ENCODE measurements around the gene TRRAP.

TRRAP gene

DNA sequence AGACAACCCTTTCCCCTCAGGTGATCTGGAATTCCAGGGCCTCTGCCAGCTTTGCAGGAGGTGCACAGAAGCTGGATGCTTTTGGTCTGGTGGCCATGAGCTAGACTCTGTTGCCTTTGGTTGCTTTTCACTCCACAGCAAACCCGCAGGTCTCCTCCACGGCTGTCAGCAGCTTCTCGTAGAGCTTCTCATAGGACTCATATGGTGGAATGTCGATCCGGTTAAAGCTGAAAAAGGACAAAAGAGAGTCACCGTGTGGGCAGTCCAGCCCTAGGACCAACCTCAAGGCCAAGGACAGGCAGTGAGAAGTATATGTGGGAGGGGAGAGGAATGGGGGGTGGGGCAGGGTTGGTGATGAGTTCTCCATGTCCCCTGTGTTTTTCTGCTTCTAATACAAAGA is 152.1 kb downstream of the TRRAP start:
- Histone ChIP-seq H3K9ac (ENCODE audit: low read length) (no peak overlapping the region), H3K36me3 (ENCODE audit: control insufficient read depth in 1 of 2, insufficient read depth in 2 of 2, low read depth in 1 of 2, low read length in 2 of 2) (peaks cover 69 to 82% of the 10 kb centered on the region in 2 experiments), H3K27me3 (ENCODE audit: control insufficient read depth in 1 of 2, insufficient read depth in 1 of 2, low read length in 2 of 2) (no peaks in the 10 kb centered on the region), H3K4me1 (ENCODE audit: control insufficient read depth, insufficient read depth, low read depth, low read length) (peaks cover 2% of the 10 kb centered on the region), H3K27ac (ENCODE audit: low read length, poor library complexity, severe bottlenecking) (no peak overlapping the region), H3K23ac (ENCODE audit: low read length in 2 of 2) (no peak overlapping the region), H4K91ac (ENCODE audit: low read length) (no peak overlapping the region), H3K4me3 (ENCODE audit: insufficient read depth in 1 of 2, low read depth in 1 of 2, low read length in 2 of 2) (no peak overlapping the region), H2BK120ac (ENCODE audit: low read depth, low read length) (no peak overlapping the region), H2BK12ac (ENCODE audit: low read length in 2 of 2) (no peak overlapping the region), H3K18ac (ENCODE audit: low read depth in 1 of 2, low read length in 2 of 2) (no peak overlapping the region), H4K8ac (ENCODE audit: low read length) (no peak overlapping the region), H2AK5ac (ENCODE audit: low read length, severe bottlenecking) (no peak overlapping the region), H3K4ac (ENCODE audit: low read depth in 1 of 2, low read length in 2 of 2) (no peak overlapping the region), H2BK5ac (ENCODE audit: low read depth, low read length, poor library complexity, severe bottlenecking) (no peak overlapping the region), H2AFZ (ENCODE audit: low read depth, low read length) (no peak overlapping the region), H3K14ac (ENCODE audit: low read length in 2 of 2) (no peak overlapping the region), H3K79me1 (replicated peaks; ENCODE audit: low read length, poor library complexity, severe bottlenecking) (peaks cover 47% of the 10 kb centered on the region), H2BK15ac (ENCODE audit: low read depth, poor library complexity, severe bottlenecking) (no peak overlapping the region), H3K9me3 (ENCODE audit: control insufficient read depth, low read length) (no peaks in the 10 kb centered on the region), H3K4me2 (ENCODE audit: low read length, poor library complexity, severe bottlenecking) (no peak overlapping the region)
- DNase-seq = no peak
- 96% methylated on average over 6 of the region's 6 CpGs for WGBS

DNA sequence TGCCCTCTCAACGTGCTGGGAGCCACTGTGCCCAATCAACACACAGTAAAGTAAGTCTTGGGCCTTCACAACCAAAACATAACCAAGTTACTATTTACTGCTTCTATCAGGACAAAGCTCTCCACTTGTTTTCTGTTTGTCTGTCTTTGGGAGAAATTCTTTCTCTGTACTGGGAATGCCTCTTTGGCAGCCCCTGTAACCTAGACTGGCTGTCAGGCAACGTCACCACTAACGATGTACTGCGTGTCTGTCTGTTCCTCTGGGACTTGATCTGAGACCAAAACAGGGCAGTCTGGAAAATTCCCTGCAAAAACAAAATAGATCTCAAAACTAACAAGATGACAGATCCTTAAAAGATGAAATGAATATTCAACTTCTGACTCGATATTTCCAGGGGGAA is 152.6 kb downstream of the TRRAP start:
- H3K18ac ChIP-seq (ENCODE audit: low read depth in 1 of 2, low read length in 2 of 2) = no peak overlapping the region
- no peak overlapping the region for H4K91ac ChIP-seq (ENCODE audit: low read length)
- no peak overlapping the region for H2BK12ac ChIP-seq (ENCODE audit: low read length in 2 of 2)
- no peak overlapping the region for H3K27ac ChIP-seq (ENCODE audit: low read length, poor library complexity, severe bottlenecking)
- H4K8ac ChIP-seq (ENCODE audit: low read length) = no peak overlapping the region
- DNase-seq = no peak
- H2BK5ac ChIP-seq (ENCODE audit: low read depth, low read length, poor library complexity, severe bottlenecking) = no peak overlapping the region
- no peak overlapping the region for H3K4ac ChIP-seq (ENCODE audit: low read depth in 1 of 2, low read length in 2 of 2)
- no peaks in the 10 kb centered on the region for H3K9me3 ChIP-seq (ENCODE audit: control insufficient read depth, low read length)
- peaks cover 5% of the 10 kb centered on the region for H3K4me1 ChIP-seq (ENCODE audit: control insufficient read depth, insufficient read depth, low read depth, low read length)
- H2BK120ac ChIP-seq (ENCODE audit: low read depth, low read length) = no peak overlapping the region
- H3K79me1 ChIP-seq (replicated peaks; ENCODE audit: low read length, poor library complexity, severe bottlenecking) = peaks cover 51% of the 10 kb centered on the region
- H3K36me3 ChIP-seq (ENCODE audit: control insufficient read depth in 1 of 2, insufficient read depth in 2 of 2, low read depth in 1 of 2, low read length in 2 of 2) = peaks cover 74 to 87% of the 10 kb centered on the region in 2 experiments
- H2AK5ac ChIP-seq (ENCODE audit: low read length, severe bottlenecking) = no peak overlapping the region
- no peak overlapping the region for H3K23ac ChIP-seq (ENCODE audit: low read length in 2 of 2)
- no peak overlapping the region for H3K9ac ChIP-seq (ENCODE audit: low read length)
- H2AFZ ChIP-seq (ENCODE audit: low read depth, low read length) = no peak overlapping the region
- 88% methylated on average over 5 of the region's 5 CpGs for WGBS
- no peak overlapping the region for H3K14ac ChIP-seq (ENCODE audit: low read length in 2 of 2)
- H2BK15ac ChIP-seq (ENCODE audit: low read depth, poor library complexity, severe bottlenecking) = no peak overlapping the region
- H3K27me3 ChIP-seq (ENCODE audit: control insufficient read depth in 1 of 2, insufficient read depth in 1 of 2, low read length in 2 of 2) = no peaks in the 10 kb centered on the region
- H3K4me2 ChIP-seq (ENCODE audit: low read length, poor library complexity, severe bottlenecking) = no peak overlapping the region
- no peak overlapping the region for H3K4me3 ChIP-seq (ENCODE audit: insufficient read depth in 1 of 2, low read depth in 1 of 2, low read length in 2 of 2)

DNA sequence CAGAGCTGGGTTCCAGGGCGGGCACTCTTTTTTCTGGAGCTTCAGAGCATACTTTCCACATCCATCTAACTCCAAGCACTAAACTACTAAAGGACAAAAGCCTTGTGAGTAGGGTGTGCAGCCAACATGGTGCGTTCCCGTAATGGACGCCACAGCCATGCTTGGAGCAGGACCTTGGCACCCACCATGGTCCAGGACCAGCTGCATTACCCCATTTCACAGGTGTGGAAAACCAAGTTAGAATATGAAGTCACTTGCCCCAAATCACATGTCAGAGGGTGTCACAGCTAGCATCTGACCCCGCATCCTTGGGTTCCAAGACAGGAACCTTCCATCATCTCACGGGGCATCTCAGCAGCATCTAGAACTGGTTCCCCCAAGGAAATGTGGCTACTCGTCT is 153.2 kb downstream of the TRRAP start:
- no peak overlapping the region for H3K18ac ChIP-seq (ENCODE audit: low read depth in 1 of 2, low read length in 2 of 2)
- no peak overlapping the region for H3K23ac ChIP-seq (ENCODE audit: low read length in 2 of 2)
- 99% methylated on average over 7 of the region's 7 CpGs for WGBS
- no peak overlapping the region for H2BK12ac ChIP-seq (ENCODE audit: low read length in 2 of 2)
- no peak overlapping the region for H3K4me2 ChIP-seq (ENCODE audit: low read length, poor library complexity, severe bottlenecking)
- no peak overlapping the region for H3K27ac ChIP-seq (ENCODE audit: low read length, poor library complexity, severe bottlenecking)
- no peak overlapping the region for H2BK15ac ChIP-seq (ENCODE audit: low read depth, poor library complexity, severe bottlenecking)
- no peak overlapping the region for H2BK5ac ChIP-seq (ENCODE audit: low read depth, low read length, poor library complexity, severe bottlenecking)
- H2AFZ ChIP-seq (ENCODE audit: low read depth, low read length) = no peak overlapping the region
- H4K8ac ChIP-seq (ENCODE audit: low read length) = no peak overlapping the region
- H3K27me3 ChIP-seq (ENCODE audit: control insufficient read depth in 1 of 2, insufficient read depth in 1 of 2, low read length in 2 of 2) = no peaks in the 10 kb centered on the region
- no peaks in the 10 kb centered on the region for H3K9me3 ChIP-seq (ENCODE audit: control insufficient read depth, low read length)
- H3K79me1 ChIP-seq (replicated peaks; ENCODE audit: low read length, poor library complexity, severe bottlenecking) = peaks cover 51% of the 10 kb centered on the region
- no peak overlapping the region for H4K91ac ChIP-seq (ENCODE audit: low read length)
- no peak overlapping the region for H3K14ac ChIP-seq (ENCODE audit: low read length in 2 of 2)
- H3K36me3 ChIP-seq (ENCODE audit: control insufficient read depth in 1 of 2, insufficient read depth in 2 of 2, low read depth in 1 of 2, low read length in 2 of 2) = peaks cover 79 to 90% of the 10 kb centered on the region in 2 experiments
- no peak overlapping the region for H2AK5ac ChIP-seq (ENCODE audit: low read length, severe bottlenecking)
- DNase-seq = no peak
- no peak overlapping the region for H2BK120ac ChIP-seq (ENCODE audit: low read depth, low read length)
- H3K4ac ChIP-seq (ENCODE audit: low read depth in 1 of 2, low read length in 2 of 2) = no peak overlapping the region
- H3K9ac ChIP-seq (ENCODE audit: low read length) = no peak overlapping the region
- no peak overlapping the region for H3K4me3 ChIP-seq (ENCODE audit: insufficient read depth in 1 of 2, low read depth in 1 of 2, low read length in 2 of 2)
- peaks cover 10% of the 10 kb centered on the region for H3K4me1 ChIP-seq (ENCODE audit: control insufficient read depth, insufficient read depth, low read depth, low read length)

DNA sequence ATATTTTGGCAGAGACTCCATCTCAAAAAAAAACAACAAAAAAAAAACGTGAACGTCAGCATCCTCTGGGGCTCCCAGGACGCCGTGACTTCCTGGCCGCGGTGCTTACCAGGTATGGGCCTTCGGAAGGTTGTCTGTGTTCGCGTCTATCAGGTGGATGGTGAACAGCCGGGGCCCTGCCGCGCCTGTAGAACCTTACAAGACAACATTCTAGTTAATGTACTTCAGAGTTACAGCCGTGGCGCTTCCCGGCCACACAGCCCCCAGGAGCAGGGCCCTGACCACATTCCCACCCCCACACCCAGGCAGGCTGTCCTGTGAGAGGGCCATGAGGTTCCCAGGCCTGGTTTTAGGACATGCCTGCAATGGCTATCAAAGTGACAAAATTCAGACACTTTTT is 154.6 kb downstream of the TRRAP start:
- Histone ChIP-seq H3K27ac (ENCODE audit: low read length, poor library complexity, severe bottlenecking) (no peak overlapping the region), H3K27me3 (ENCODE audit: control insufficient read depth in 1 of 2, insufficient read depth in 1 of 2, low read length in 2 of 2) (no peaks in the 10 kb centered on the region)
- 96% methylated on average over 15 of the region's 15 CpGs for WGBS

More for the DNA sequence above, 154.6 kb downstream of the TRRAP start:
- no peak overlapping the region for H3K4me2 ChIP-seq (ENCODE audit: low read length, poor library complexity, severe bottlenecking)
- H2AFZ ChIP-seq (ENCODE audit: low read depth, low read length) = no peak overlapping the region
- no peak overlapping the region for H3K9ac ChIP-seq (ENCODE audit: low read length)
- H2AK5ac ChIP-seq (ENCODE audit: low read length, severe bottlenecking) = no peak overlapping the region
- no peak overlapping the region for H3K14ac ChIP-seq (ENCODE audit: low read length in 2 of 2)
- H4K8ac ChIP-seq (ENCODE audit: low read length) = no peak overlapping the region
- H3K79me1 ChIP-seq (replicated peaks; ENCODE audit: low read length, poor library complexity, severe bottlenecking) = peaks cover 49% of the 10 kb centered on the region
- H3K4me1 ChIP-seq (ENCODE audit: control insufficient read depth, insufficient read depth, low read depth, low read length) = peaks cover 20% of the 10 kb centered on the region
- H3K4me3 ChIP-seq (ENCODE audit: insufficient read depth in 1 of 2, low read depth in 1 of 2, low read length in 2 of 2) = no peak overlapping the region
- no peaks in the 10 kb centered on the region for H3K9me3 ChIP-seq (ENCODE audit: control insufficient read depth, low read length)
- H3K18ac ChIP-seq (ENCODE audit: low read depth in 1 of 2, low read length in 2 of 2) = no peak overlapping the region
- no peak overlapping the region for H3K4ac ChIP-seq (ENCODE audit: low read depth in 1 of 2, low read length in 2 of 2)
- H2BK12ac ChIP-seq (ENCODE audit: low read length in 2 of 2) = no peak overlapping the region
- peaks cover 88 to 97% of the 10 kb centered on the region in 2 experiments for H3K36me3 ChIP-seq (ENCODE audit: control insufficient read depth in 1 of 2, insufficient read depth in 2 of 2, low read depth in 1 of 2, low read length in 2 of 2)
- no peak for DNase-seq
- no peak overlapping the region for H3K23ac ChIP-seq (ENCODE audit: low read length in 2 of 2)
- no peak overlapping the region for H2BK5ac ChIP-seq (ENCODE audit: low read depth, low read length, poor library complexity, severe bottlenecking)
- no peak overlapping the region for H2BK120ac ChIP-seq (ENCODE audit: low read depth, low read length)
- no peak overlapping the region for H4K91ac ChIP-seq (ENCODE audit: low read length)
- H2BK15ac ChIP-seq (ENCODE audit: low read depth, poor library complexity, severe bottlenecking) = no peak overlapping the region
